Measurements from ENCODE around the gene KAT8. TPM values are rescaled to one million over a fixed set of nuclear protein-coding genes. Genes with fewer than 3 reads are reported as not detected.
A peak's percentile ranks its signal among the peaks of the same experiment; 100 is the strongest.

The KAT8 gene
- total and polyA plus RNA-seq, 9 of the 15 experiments (the other 6 are each of a cell fraction or from before 2014, with no cell fraction given), result 10.0 to 98.5 (median 76.4) TPM

DNA sequence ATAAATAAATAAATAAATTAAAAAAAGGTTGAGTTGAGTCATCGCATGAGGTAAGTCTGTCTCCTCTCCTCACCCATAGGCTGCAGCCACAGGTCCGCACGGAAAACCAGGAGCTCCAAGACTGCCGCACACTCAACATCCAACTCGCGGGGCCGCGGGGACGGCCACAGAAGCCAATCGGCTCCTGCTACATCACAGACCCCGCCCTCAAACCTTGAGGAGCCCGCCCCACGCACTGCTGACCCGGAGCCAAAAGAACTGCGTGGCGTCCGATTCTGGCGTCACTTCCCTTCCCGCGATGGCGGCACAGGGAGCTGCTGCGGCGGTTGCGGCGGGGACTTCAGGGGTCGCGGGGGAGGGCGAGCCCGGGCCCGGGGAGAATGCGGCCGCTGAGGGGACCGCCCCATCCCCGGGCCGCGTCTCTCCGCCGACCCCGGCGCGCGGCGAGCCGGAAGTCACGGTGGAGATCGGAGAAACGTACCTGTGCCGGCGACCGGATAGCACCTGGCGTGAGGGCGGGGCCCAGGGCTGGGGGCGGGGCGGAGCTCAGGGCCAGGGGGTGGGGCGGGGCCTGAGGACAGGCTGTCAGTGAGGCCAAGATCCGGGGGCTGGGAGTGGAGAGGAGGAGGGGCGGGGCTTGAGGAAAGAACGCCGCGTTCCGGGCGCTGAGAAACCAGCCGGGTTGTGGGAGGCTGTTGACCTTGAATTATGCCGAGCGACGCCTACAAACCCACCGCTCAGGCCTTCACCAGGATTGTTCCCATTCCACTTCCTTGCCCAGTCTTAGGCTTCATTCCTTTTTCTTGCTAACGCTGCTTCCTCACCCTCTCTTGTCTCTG lies at the start of gene KAT8 (continued):
- TF ChIP-seq, protein P1, sequence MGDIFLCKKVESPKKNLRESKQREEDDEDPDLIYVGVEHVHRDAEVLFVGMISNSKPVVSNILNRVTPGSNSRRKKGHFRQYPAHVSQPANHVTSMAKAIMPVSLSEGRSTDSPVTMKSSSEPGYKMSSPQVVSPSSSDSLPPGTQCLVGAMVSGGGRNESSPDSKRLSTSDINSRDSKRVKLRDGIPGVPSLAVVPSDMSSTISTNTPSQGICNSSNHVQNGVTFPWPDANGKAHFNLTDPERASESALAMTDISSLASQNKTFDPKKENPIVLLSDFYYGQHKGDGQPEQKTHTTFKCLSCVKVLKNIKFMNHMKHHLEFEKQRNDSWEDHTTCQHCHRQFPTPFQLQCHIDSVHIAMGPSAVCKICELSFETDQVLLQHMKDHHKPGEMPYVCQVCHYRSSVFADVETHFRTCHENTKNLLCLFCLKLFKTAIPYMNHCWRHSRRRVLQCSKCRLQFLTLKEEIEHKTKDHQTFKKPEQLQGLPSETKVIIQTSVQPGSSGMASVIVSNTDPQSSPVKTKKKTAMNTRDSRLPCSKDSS (IDR thresholded peaks at IDR 0.05; ENCODE audit: low read depth, partially characterized antibody), result no peak
- no peak for TF ChIP-seq TEAD2 (tag; IDR thresholded peaks at IDR 0.05)
- TF ChIP-seq, protein P2, sequence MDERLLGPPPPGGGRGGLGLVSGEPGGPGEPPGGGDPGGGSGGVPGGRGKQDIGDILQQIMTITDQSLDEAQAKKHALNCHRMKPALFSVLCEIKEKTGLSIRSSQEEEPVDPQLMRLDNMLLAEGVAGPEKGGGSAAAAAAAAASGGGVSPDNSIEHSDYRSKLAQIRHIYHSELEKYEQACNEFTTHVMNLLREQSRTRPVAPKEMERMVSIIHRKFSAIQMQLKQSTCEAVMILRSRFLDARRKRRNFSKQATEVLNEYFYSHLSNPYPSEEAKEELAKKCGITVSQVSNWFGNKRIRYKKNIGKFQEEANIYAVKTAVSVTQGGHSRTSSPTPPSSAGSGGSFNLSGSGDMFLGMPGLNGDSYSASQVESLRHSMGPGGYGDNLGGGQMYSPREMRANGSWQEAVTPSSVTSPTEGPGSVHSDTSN (CRISPR knock-in tag; IDR thresholded peaks at IDR 0.05; ENCODE audit: low read depth), result no peak
- TF ChIP-seq, protein P2 (tag; conservative IDR thresholded peaks at IDR 0.05; ENCODE audit: low read depth), result no peak
- no peak for TF ChIP-seq PTRF (tag; IDR thresholded peaks at IDR 0.05)
- TF ChIP-seq NFYB (IDR thresholded peaks at IDR 0.05; ENCODE audit: extremely low read depth, insufficient read length), result peak; percentile 17
- TF ChIP-seq ZNF785 (CRISPR knock-in tag; IDR thresholded peaks at IDR 0.05), result no peak
- TF ChIP-seq, protein P3, sequence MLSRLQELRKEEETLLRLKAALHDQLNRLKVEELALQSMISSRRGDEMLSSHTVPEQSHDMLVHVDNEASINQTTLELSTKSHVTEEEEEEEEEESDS (CRISPR knock-in tag; IDR thresholded peaks at IDR 0.05), result no peak
- TF ChIP-seq MTA3 (IDR thresholded peaks at IDR 0.05; ENCODE audit: borderline replicate concordance), result peak; percentile 66
- TF ChIP-seq, protein P4, sequence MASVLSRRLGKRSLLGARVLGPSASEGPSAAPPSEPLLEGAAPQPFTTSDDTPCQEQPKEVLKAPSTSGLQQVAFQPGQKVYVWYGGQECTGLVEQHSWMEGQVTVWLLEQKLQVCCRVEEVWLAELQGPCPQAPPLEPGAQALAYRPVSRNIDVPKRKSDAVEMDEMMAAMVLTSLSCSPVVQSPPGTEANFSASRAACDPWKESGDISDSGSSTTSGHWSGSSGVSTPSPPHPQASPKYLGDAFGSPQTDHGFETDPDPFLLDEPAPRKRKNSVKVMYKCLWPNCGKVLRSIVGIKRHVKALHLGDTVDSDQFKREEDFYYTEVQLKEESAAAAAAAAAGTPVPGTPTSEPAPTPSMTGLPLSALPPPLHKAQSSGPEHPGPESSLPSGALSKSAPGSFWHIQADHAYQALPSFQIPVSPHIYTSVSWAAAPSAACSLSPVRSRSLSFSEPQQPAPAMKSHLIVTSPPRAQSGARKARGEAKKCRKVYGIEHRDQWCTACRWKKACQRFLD (CRISPR knock-in tag; IDR thresholded peaks at IDR 0.05), result peak; percentile 65
- no peak for TF ChIP-seq KLF1 (tag; IDR thresholded peaks at IDR 0.05)
- no peak for TF ChIP-seq RBM25 (IDR thresholded peaks at IDR 0.05; ENCODE audit: low read depth, low read length, severe bottlenecking)
- TF ChIP-seq MCM2 (IDR thresholded peaks at IDR 0.05; ENCODE audit: low read depth), result no peak
- TF ChIP-seq, protein P5, sequence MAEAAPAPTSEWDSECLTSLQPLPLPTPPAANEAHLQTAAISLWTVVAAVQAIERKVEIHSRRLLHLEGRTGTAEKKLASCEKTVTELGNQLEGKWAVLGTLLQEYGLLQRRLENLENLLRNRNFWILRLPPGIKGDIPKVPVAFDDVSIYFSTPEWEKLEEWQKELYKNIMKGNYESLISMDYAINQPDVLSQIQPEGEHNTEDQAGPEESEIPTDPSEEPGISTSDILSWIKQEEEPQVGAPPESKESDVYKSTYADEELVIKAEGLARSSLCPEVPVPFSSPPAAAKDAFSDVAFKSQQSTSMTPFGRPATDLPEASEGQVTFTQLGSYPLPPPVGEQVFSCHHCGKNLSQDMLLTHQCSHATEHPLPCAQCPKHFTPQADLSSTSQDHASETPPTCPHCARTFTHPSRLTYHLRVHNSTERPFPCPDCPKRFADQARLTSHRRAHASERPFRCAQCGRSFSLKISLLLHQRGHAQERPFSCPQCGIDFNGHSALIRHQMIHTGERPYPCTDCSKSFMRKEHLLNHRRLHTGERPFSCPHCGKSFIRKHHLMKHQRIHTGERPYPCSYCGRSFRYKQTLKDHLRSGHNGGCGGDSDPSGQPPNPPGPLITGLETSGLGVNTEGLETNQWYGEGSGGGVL (CRISPR knock-in tag; IDR thresholded peaks at IDR 0.05), result no peak
- TF ChIP-seq, protein P6, sequence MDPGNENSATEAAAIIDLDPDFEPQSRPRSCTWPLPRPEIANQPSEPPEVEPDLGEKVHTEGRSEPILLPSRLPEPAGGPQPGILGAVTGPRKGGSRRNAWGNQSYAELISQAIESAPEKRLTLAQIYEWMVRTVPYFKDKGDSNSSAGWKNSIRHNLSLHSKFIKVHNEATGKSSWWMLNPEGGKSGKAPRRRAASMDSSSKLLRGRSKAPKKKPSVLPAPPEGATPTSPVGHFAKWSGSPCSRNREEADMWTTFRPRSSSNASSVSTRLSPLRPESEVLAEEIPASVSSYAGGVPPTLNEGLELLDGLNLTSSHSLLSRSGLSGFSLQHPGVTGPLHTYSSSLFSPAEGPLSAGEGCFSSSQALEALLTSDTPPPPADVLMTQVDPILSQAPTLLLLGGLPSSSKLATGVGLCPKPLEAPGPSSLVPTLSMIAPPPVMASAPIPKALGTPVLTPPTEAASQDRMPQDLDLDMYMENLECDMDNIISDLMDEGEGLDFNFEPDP (CRISPR knock-in tag; IDR thresholded peaks at IDR 0.05), result no peak
- no peak for TF ChIP-seq ZNF174 (CRISPR knock-in tag; IDR thresholded peaks at IDR 0.05)
- no peak for TF ChIP-seq L3MBTL2 (IDR thresholded peaks at IDR 0.05)
- TF ChIP-seq MBD2 (IDR thresholded peaks at IDR 0.05; ENCODE audit: borderline replicate concordance, low read depth), result peak; percentile 83
